ENCODE results near the gene SEC14L5.
"Not testable (repeated sequence)": the region's sequence is repeated elsewhere in the genome, so short reads cannot be mapped to it uniquely, and the experiment has no call there.

The SEC14L5 gene

GRCh38 chr16:5042574-5043171, 84.5 kb downstream of the SEC14L5 start:
- no peak for DNase-seq

GRCh38 chr16:5044011-5044540, 85.9 kb downstream of the SEC14L5 start:
- DNase-seq = no peak

- DNase-seq = not testable (repeated sequence)
Measured at GRCh38 chr16:5044581-5044980, 86.5 kb downstream of the SEC14L5 start.

- DNase-seq = no peak
Measured at GRCh38 chr16:5045499-5046115, 87.5 kb downstream of the SEC14L5 start.

GRCh38 chr16:5046914-5047313, 88.8 kb downstream of the SEC14L5 start:
- DNase-seq = no peak

- no peak for DNase-seq
Measured at GRCh38 chr16:5054876-5055865, 97.0 kb downstream of the SEC14L5 start.

- DNase-seq = no peak
Measured at GRCh38 chr16:5056352-5056751, 98.2 kb downstream of the SEC14L5 start.

- no peak for DNase-seq
Measured at GRCh38 chr16:5058476-5058875, 100.3 kb downstream of the SEC14L5 start.

- no peak for DNase-seq
Measured at GRCh38 chr16:5059386-5060072, 101.4 kb downstream of the SEC14L5 start.

GRCh38 chr16:5060073-5060641, 102.0 kb downstream of the SEC14L5 start:
- no peak for DNase-seq

- DNase-seq = no peak
Measured at GRCh38 chr16:5062051-5062450, 103.9 kb downstream of the SEC14L5 start.

- DNase-seq = no peak
Measured at GRCh38 chr16:5062790-5063765, 104.9 kb downstream of the SEC14L5 start.

GRCh38 chr16:5064915-5065314, 106.8 kb downstream of the SEC14L5 start:
- no peak for DNase-seq

GRCh38 chr16:5065326-5065725, 107.2 kb downstream of the SEC14L5 start:
- no peak for DNase-seq

- no peak for DNase-seq
Measured at GRCh38 chr16:5065813-5066212, 107.7 kb downstream of the SEC14L5 start, which contains the start of gene C16orf89. C16orf89 (minus strand) TSS chr16:5065956; CDS start chr16:5065908, 48 bp downstream.

- DNase-seq = no peak
Measured at GRCh38 chr16:5066511-5066910, 108.4 kb downstream of the SEC14L5 start.

Data from activated gamma-delta T cell (primary cell).